ENCODE measurements around the gene PKP3. TPM values are rescaled to one million over a fixed set of nuclear protein-coding genes. Genes with fewer than 3 reads are reported as not detected.

PKP3 gene
- total and polyA plus RNA-seq, 2 donors from 2014 or later: 1.9 to 3.6 TPM

GRCh38 chr11:383431-383830, 10.6 kb upstream of the PKP3 start:
- H3K36me3 ChIP-seq (ENCODE audit: control insufficient read depth in 2 of 3, insufficient read depth in 3 of 3, low read length in 3 of 3): no peaks in the 10 kb centered on the region
- no peaks in the 10 kb centered on the region for H3K27me3 ChIP-seq (ENCODE audit: control insufficient read depth, insufficient read depth, low read length)
- no peaks in the 10 kb centered on the region for H3K4me1 ChIP-seq (ENCODE audit: control insufficient read depth in 2 of 3, insufficient read depth in 2 of 3, low read depth in 1 of 3, low read length in 3 of 3)
- H3K27ac ChIP-seq (ENCODE audit: low read depth in 2 of 2, low read length in 2 of 2): no peak overlapping the region
- intact Hi-C loops (cut with DNase I): no loop called here
- no peak overlapping the region for H3K4me3 ChIP-seq (ENCODE audit: low read length in 3 of 3)
- DNase-seq: no peak
- H3K9me3 ChIP-seq (ENCODE audit: control insufficient read depth in 2 of 3, insufficient read depth in 1 of 3, low read length in 3 of 3): peaks cover 0 to 14% (median 0%) of the 10 kb centered on the region in 3 donors
- FAIRE-seq: no peak
- H3K9ac ChIP-seq (ENCODE audit: low read length in 3 of 3): no peak overlapping the region
- TF ChIP-seq, protein P1, sequence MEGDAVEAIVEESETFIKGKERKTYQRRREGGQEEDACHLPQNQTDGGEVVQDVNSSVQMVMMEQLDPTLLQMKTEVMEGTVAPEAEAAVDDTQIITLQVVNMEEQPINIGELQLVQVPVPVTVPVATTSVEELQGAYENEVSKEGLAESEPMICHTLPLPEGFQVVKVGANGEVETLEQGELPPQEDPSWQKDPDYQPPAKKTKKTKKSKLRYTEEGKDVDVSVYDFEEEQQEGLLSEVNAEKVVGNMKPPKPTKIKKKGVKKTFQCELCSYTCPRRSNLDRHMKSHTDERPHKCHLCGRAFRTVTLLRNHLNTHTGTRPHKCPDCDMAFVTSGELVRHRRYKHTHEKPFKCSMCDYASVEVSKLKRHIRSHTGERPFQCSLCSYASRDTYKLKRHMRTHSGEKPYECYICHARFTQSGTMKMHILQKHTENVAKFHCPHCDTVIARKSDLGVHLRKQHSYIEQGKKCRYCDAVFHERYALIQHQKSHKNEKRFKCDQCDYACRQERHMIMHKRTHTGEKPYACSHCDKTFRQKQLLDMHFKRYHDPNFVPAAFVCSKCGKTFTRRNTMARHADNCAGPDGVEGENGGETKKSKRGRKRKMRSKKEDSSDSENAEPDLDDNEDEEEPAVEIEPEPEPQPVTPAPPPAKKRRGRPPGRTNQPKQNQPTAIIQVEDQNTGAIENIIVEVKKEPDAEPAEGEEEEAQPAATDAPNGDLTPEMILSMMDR (IDR thresholded peaks at IDR 0.05; ENCODE audit: borderline replicate concordance, extremely low read depth, insufficient read depth): no peak

DNA sequence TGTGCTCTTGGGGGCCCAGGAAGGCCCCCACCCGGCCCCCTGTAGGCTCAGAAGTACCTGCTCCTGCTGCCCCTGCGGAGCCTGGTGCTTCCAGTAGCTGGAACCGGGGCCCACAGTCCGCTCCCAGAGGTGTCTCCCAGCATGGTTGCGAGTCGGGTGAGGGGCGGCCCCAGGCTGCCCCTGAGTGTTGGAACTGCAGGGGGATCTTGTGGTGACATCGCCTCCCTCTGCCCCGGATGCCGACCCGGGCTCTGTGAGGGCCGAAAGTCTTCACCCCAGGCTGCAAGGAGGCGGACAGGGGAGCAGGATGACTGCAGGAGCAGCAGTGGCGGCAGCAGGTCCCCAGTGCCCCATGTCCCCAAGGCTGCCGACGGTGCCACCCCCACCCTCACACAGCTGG, 9.5 kb upstream of the PKP3 start:
- no peaks in the 10 kb centered on the region for H3K27me3 ChIP-seq (ENCODE audit: control insufficient read depth, insufficient read depth, low read length)
- no peak overlapping the region for H3K27ac ChIP-seq (ENCODE audit: low read depth in 2 of 2, low read length in 2 of 2)
- TF ChIP-seq, protein P1 (IDR thresholded peaks at IDR 0.05; ENCODE audit: borderline replicate concordance, extremely low read depth, insufficient read depth): no peak
- H3K36me3 ChIP-seq (ENCODE audit: control insufficient read depth in 2 of 3, insufficient read depth in 3 of 3, low read length in 3 of 3): no peaks in the 10 kb centered on the region
- intact Hi-C loops (cut with DNase I): no loop called here
- FAIRE-seq (no peak), DNase-seq (no peak)
- H3K9me3 ChIP-seq (ENCODE audit: control insufficient read depth in 2 of 3, insufficient read depth in 1 of 3, low read length in 3 of 3): peaks cover 0 to 14% (median 0%) of the 10 kb centered on the region in 3 donors
- no peak overlapping the region for H3K4me3 ChIP-seq (ENCODE audit: low read length in 3 of 3)
- H3K9ac ChIP-seq (ENCODE audit: low read length in 3 of 3): no peak overlapping the region
- H3K4me1 ChIP-seq (ENCODE audit: control insufficient read depth in 2 of 3, insufficient read depth in 2 of 3, low read depth in 1 of 3, low read length in 3 of 3): no peaks in the 10 kb centered on the region

DNA sequence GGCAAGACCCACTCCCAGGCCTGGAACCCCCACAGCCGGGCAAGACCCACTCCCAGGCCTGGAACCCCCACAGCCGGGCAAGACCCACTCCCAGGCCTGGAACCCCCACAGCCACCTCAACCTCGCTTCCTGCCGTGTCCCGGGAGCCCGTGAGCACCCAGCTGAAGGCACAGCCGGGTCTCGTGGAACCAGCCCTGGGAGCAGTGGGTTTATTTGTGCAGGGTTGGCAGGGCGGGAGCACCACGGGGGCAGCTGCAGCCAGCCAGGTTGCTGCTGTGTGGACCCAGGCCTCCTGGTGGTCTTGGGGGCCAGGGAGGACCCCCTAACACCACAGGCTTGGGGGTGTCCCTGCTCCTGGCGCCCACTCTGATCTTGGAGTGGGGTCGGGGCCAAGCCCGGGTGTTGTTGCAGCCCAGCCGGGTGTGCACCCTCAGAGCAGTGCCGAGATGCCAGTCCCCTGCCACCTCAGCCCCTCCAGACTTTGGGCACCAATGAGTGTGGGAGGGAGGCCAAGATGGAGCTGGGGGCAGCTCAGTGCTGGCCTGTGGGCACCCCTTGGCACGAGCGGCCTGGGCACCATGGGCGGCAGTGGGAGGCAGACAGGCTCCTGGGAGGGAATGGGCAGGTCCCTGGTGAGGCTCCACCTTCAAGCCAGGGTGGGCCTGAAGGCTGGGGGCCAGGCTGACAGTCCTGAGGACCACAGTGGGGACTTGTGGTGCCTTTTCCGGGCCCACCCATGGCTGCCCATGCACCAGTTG, 8.2 kb upstream of the PKP3 start:
- FAIRE-seq: no peak

More for the DNA sequence above, 8.2 kb upstream of the PKP3 start:
- TF ChIP-seq, protein P1 (IDR thresholded peaks at IDR 0.05; ENCODE audit: borderline replicate concordance, extremely low read depth, insufficient read depth): no peak
- Histone ChIP-seq H3K36me3 (ENCODE audit: control insufficient read depth in 2 of 3, insufficient read depth in 3 of 3, low read length in 3 of 3) (no peaks in the 10 kb centered on the region), H3K27ac (ENCODE audit: low read depth in 2 of 2, low read length in 2 of 2) (no peak overlapping the region), H3K27me3 (ENCODE audit: control insufficient read depth, insufficient read depth, low read length) (no peaks in the 10 kb centered on the region), H3K4me3 (ENCODE audit: low read length in 3 of 3) (no peak overlapping the region), H3K9ac (ENCODE audit: low read length in 3 of 3) (no peak overlapping the region), H3K9me3 (ENCODE audit: control insufficient read depth in 2 of 3, insufficient read depth in 1 of 3, low read length in 3 of 3) (peaks cover 0 to 14% (median 0%) of the 10 kb centered on the region in 3 donors), H3K4me1 (ENCODE audit: control insufficient read depth in 2 of 3, insufficient read depth in 2 of 3, low read depth in 1 of 3, low read length in 3 of 3) (no peaks in the 10 kb centered on the region)
- DNase-seq: no peak
- intact Hi-C loops (cut with DNase I): no loop called here
